BE2C (cell line): Measurements from ENCODE around the gene SYNCRIP.

Experiments used
- DNase-seq: peaks from one replicate; pipeline ENCODE4 v3.0.0-alpha.2; 2020
- H3K27me3 ChIP-seq: fragments of 250-450 bp; sonication (Bioruptor Pico); 2 replicates; pipeline ENCODE4 v1.5.1; 2020; ENCODE audit warnings: mild to moderate bottlenecking
- H3K36me3 ChIP-seq: fragments of 250-450 bp; sonication (Bioruptor Pico); 2 replicates; pipeline ENCODE4 v1.5.1; 2020; ENCODE audit warnings: mild to moderate bottlenecking
- H3K4me1 ChIP-seq: fragments of 250-450 bp; sonication (Bioruptor Pico); 2 replicates; pipeline ENCODE4 v1.5.1; 2020
- H3K4me3 ChIP-seq: 2 replicates; pipeline ENCODE4 v1.5.1; 2011; ENCODE audit warnings: low read depth, low read length
- H3K9me3 ChIP-seq: fragments of 250-450 bp; sonication (Bioruptor Pico); 2 replicates; pipeline ENCODE4 v1.5.1; 2020
- CTCF ChIP-seq: IDR thresholded peaks from 2 replicates; pipeline ENCODE4 v1.5.1; 2012; ENCODE audit warnings: mild to moderate bottlenecking, low read depth, low read length

The SYNCRIP gene

GRCh38 chr6:85672050-85672449 lies 29.4 kb upstream of the SYNCRIP start:
- DNase-seq = no peak
- H3K4me1 ChIP-seq = peaks cover 7% of the 10 kb centered on the region
- H3K9me3 ChIP-seq = no peaks in the 10 kb centered on the region
- no peak overlapping the region for H3K4me3 ChIP-seq
- TF ChIP-seq CTCF = no peak
- H3K27me3 ChIP-seq = no peaks in the 10 kb centered on the region; the same call in 1 of the 2 replicates
- H3K36me3 ChIP-seq = peaks cover 42% of the 10 kb centered on the region

- Histone ChIP-seq H3K27me3 (no peaks in the 10 kb centered on the region; the same call in 1 of the 2 replicates), H3K4me3 (no peak overlapping the region), H3K36me3 (peaks cover 27% of the 10 kb centered on the region), H3K4me1 (peaks cover 7% of the 10 kb centered on the region), H3K9me3 (no peaks in the 10 kb centered on the region)
- TF ChIP-seq CTCF = no peak
- DNase-seq = no peak
These were observed 27.9 kb upstream of the SYNCRIP start for GRCh38 chr6:85670573-85670972.

- Histone ChIP-seq H3K27me3 (no peaks in the 10 kb centered on the region; the same call in 1 of the 2 replicates), H3K36me3 (peaks cover 19% of the 10 kb centered on the region), H3K4me1 (peaks cover 7% of the 10 kb centered on the region), H3K4me3 (no peak overlapping the region), H3K9me3 (no peaks in the 10 kb centered on the region)
- TF ChIP-seq CTCF = no peak
- no peak for DNase-seq
These were observed 27.1 kb upstream of the SYNCRIP start for GRCh38 chr6:85669735-85670194.

- H3K36me3 ChIP-seq = no peaks in the 10 kb centered on the region
- H3K27me3 ChIP-seq = no peaks in the 10 kb centered on the region
- no peak overlapping the region for H3K4me3 ChIP-seq
- TF ChIP-seq CTCF = no peak
- H3K4me1 ChIP-seq = no peaks in the 10 kb centered on the region
- DNase-seq = no peak
- no peaks in the 10 kb centered on the region for H3K9me3 ChIP-seq
These were observed 19.6 kb upstream of the SYNCRIP start for GRCh38 chr6:85662251-85662650.

GRCh38 chr6:85660181-85660611 lies 17.5 kb upstream of the SYNCRIP start:
- Histone ChIP-seq H3K4me3 (peak overlapping the region; percentile 43), H3K27me3 (no peaks in the 10 kb centered on the region), H3K36me3 (no peaks in the 10 kb centered on the region), H3K4me1 (no peaks in the 10 kb centered on the region), H3K9me3 (no peaks in the 10 kb centered on the region)
- DNase-seq = peak; percentile 81
- peak; percentile 48; the same call in 1 of the 2 replicates for TF ChIP-seq CTCF

GRCh38 chr6:85650606-85651005 lies 7.9 kb upstream of the SYNCRIP start:
- no peaks in the 10 kb centered on the region for H3K9me3 ChIP-seq
- no peak overlapping the region for H3K4me3 ChIP-seq
- H3K27me3 ChIP-seq = no peaks in the 10 kb centered on the region
- TF ChIP-seq CTCF = no peak
- H3K4me1 ChIP-seq = no peaks in the 10 kb centered on the region
- H3K36me3 ChIP-seq = no peaks in the 10 kb centered on the region
- no peak for DNase-seq
